GM20000 (cell line): ENCODE data around the gene ICA1.

Source experiments
- DNase-seq: peaks from one replicate; pipeline ENCODE4 v3.0.0; 2012; ENCODE audit warnings: low spot score
- TF ChIP-seq, protein P1 (sequence below): IDR thresholded peaks from 2 replicates; pipeline ENCODE4 v1.5.1; 2012; ENCODE audit warnings: mild to moderate bottlenecking, control low read depth; ENCODE audit errors: extremely low read depth, missing control alignments

The ICA1 gene

DNA sequence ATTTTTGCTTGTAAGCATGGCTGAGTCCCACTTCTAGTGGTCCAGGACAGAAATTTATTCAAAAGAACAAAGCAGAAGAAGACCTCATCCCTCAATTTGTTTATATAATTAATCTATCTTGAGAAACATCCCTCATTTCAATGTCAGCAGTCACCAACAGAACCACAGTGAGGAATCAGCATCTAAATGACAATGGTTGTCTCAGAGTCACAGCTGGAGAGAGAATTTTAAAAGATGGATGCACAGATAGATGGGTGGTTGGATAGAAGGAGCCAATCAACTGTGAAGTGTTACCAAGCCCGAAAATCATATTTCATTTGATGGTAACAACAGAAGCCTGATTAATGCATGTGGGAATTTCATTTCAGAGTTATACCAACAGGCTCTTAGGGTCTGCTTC lies 55.0 kb downstream of the ICA1 start:
- TF ChIP-seq, protein P1, sequence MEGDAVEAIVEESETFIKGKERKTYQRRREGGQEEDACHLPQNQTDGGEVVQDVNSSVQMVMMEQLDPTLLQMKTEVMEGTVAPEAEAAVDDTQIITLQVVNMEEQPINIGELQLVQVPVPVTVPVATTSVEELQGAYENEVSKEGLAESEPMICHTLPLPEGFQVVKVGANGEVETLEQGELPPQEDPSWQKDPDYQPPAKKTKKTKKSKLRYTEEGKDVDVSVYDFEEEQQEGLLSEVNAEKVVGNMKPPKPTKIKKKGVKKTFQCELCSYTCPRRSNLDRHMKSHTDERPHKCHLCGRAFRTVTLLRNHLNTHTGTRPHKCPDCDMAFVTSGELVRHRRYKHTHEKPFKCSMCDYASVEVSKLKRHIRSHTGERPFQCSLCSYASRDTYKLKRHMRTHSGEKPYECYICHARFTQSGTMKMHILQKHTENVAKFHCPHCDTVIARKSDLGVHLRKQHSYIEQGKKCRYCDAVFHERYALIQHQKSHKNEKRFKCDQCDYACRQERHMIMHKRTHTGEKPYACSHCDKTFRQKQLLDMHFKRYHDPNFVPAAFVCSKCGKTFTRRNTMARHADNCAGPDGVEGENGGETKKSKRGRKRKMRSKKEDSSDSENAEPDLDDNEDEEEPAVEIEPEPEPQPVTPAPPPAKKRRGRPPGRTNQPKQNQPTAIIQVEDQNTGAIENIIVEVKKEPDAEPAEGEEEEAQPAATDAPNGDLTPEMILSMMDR, result no peak
- no peak for DNase-seq

DNA sequence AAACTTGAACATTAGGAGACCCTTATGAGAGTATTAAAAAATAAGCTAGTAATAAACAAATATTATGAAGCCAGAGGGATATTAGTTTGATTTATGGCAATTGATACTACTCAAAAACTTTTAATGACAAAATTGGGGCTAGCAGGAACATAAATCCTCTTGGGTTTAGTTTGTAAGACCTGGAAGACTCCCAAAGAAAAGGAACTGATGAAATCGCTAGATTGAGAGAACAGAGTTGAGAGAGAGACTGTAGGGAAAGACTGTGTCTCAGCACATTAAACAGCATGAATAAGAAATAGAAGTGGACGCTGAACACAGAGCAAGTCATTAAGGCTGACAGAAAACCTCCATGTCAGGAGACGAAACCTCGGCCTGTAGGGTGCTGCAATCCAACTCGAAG lies 56.4 kb downstream of the ICA1 start:
- no peak for DNase-seq
- TF ChIP-seq, protein P1, result no peak

DNA sequence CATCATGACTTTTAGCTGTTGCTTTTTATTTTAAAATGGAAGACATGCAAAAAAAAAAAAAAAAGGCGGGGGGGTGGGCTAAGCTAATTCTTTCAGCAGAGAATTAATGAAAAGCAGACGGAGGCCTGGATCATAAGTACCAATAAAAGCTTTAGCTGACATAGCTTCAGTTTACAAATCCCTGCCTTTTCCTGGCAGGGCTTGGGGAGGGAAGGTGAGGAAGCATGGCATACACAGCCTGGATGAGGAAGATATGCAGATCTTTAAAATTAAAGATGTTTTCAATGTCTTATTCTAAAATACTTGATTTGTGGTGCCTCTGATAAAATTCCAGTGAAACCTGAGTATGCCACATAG lies 57.0 kb downstream of the ICA1 start:
- no peak for DNase-seq
- TF ChIP-seq, protein P1, result no peak

DNA sequence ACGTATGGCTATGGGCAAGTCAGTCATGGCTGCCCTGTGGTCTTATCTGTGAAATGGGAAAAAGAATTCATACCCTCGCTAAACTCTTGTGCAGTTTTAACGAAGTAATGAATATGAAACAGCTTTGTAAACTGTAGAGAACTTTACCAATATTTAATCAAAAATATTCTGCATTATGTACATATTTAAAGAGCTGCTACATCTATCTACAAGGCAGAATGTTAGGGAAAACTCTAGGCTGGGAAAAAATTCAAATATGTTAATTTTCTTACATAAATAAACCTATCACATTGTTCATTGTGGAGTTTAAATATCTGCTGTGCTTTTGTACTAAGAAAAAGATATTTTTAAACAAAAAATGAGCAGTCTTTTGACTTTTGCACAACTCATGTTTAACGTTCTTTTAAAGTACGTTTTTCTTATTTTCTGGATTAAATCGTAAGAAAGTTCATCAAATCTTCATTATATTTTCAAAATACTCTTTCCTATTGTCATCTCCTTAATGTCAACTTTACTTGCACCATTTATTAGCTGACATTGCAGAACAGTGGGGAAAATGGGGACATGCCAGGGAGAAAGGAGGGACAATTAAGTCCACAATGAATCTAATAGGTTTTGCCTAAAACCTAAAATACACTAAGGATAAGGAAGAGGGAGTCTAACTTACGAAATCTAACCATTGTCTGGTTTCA lies 57.5 kb downstream of the ICA1 start:
- no peak for DNase-seq
- TF ChIP-seq, protein P1, result no peak

DNA sequence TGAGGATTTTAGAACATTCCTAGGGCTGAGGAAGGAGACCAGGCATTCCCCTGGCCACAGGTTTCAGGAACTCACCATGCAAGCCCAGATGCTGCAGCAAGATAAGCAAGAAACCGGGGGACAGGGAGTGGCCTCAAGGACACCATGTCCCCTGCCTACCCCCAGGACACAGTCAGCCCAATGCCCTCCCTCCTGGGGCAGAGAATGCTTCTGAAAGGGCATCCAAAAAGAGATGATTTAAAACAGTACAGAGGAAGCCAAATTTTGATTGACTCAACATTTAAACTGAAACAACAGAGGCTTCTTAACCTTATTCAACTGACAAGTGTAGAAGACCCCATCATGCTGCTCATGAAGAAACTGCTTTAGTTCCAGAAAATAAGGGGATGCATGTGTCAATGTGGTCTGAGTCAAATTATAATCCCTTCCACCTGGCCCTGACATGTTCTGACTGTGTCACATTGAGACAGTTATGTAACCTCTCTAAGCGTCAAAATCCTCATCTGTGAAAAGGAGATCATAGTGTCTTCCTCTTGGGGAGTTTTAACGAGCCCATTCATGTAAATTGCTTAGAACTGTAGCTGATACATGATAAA lies 60.0 kb downstream of the ICA1 start:
- TF ChIP-seq, protein P1, result no peak
- no peak for DNase-seq

DNA sequence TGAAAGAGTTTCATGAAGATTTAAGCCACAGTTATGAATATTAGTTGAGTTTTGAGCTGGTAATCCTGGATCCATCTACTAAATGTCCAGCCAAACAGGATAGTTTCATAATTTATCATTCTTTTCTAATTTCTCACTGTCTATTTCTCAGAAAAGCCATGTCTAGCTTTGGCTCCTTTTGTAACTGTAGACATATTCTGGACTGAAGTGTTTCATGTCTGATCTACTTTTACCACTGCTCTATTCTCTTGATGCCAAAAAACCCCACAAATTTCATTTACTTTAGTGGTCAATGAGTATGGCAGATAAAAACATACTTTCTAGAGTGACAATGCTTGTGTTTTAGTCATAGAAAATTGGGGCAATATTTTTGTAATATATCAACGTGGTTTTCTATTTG lies 61.2 kb downstream of the ICA1 start:
- TF ChIP-seq, protein P1, result no peak
- no peak for DNase-seq

DNA sequence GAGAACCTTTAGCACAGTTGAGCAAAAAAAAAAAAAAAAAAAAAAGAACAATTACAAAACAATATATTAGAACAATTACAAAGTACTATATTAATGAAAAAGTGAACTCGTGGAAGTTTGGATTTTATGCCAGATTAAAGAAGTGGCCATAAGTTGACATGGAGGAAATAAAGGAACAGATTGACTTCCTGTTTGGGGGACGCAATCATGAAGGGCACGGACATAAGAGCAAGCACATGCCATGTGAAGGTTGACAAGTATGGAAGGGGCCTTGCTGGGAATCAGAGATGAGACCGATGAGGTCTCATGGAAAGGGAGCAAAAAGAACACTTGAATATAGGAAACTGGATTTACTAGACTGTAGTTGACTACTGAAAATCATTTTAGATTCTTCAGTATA lies 61.7 kb downstream of the ICA1 start:
- TF ChIP-seq, protein P1, result no peak
- DNase-seq, result no peak
